Pons (tissue), 1 donor: ENCODE measurements around the gene SPNS2.

ENCODE experiments used
- DNase-seq: peaks from one replicate; pipeline ENCODE4 v3.0.0-alpha.2; 2016; ENCODE audit warnings: low spot score

SPNS2 gene

GRCh38 chr17:4536742-4537411 is 38.2 kb downstream of the SPNS2 start:
- peak; percentile 53 for DNase-seq

- DNase-seq, result peak; percentile 93
These were observed 39.0 kb downstream of the SPNS2 start for GRCh38 chr17:4537451-4538235.

DNA sequence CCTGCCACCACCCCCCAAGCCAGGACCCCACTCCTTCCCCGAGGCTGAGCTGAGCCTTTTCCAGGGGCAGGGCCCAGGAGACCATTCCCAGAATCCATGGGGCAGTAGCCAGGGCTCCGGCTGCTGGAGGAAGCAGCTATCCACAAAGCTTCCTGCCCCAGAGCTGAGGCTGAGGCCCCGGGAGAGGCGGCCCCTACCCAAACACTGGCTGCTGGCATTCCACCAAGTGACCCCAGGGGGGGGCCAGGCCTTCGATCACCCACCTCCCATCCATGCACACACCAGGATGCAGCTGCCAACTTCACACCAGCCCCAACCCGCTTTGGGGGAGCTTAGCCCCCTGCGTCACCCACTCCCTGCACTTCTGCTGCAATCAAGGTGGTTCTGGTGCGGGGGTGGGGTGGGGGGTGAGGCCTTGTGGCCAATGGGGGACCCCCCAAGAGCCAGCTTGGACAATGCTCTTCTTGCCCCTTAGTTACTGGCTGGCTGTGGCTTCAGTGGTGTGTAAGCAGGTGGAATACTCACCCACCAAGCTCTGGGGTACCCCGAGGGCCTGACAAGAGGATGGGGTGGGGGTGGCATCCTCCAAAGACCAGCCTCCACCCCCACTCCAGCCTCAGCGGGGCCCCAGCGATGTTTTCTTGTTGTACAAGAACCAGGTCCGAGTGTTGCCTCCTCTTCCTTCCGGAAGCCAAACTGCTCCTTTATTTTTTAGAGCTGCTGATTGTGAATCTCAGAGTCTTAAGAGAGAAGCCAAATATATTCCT is 39.7 kb downstream of the SPNS2 start:
- DNase-seq, result no peak

- no peak for DNase-seq
These were observed 40.3 kb downstream of the SPNS2 start for GRCh38 chr17:4539025-4539424.

- no peak for DNase-seq
These were observed 41.0 kb downstream of the SPNS2 start for GRCh38 chr17:4539576-4540223.

- DNase-seq, result peak; percentile 23
These were observed 41.6 kb downstream of the SPNS2 start for GRCh38 chr17:4540224-4540651.

GRCh38 chr17:4540687-4541327 is 42.1 kb downstream of the SPNS2 start:
- peak; percentile 27 for DNase-seq

DNA sequence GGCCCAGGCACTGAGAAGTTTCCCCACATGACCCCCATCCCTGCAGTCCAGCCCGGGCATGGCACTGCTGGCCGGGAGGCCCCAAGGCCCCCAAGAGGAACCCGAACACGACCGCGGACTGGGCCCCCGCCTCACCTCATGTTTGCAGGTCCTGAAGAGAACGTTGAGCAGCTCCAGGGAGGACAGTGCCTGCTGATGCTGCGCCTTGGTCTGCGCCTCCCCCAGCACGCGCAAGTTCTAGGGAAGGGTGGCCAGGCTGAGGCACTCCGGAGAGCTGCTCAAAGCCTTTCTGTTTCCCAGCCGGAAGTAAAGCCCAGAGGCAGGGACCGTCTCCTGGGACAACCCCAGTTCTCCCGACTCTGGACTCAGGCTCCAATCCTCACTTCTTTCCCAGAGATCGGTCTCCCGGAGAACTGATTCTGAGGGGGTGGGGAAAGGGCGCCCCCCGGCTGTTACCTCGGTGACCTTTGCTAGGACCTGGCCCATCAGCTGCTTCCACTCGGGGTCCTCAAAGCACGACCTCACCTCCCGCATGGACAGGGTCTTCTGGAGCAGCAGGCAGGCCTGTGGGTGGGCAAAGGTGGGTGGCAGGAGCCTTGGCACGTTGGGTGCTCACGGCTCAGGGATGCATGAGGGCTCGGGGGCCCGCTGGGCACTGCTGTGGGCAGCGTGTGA is 42.8 kb downstream of the SPNS2 start:
- DNase-seq, result peak; percentile 57

GRCh38 chr17:4542003-4542725 is 43.5 kb downstream of the SPNS2 start:
- no peak for DNase-seq

DNA sequence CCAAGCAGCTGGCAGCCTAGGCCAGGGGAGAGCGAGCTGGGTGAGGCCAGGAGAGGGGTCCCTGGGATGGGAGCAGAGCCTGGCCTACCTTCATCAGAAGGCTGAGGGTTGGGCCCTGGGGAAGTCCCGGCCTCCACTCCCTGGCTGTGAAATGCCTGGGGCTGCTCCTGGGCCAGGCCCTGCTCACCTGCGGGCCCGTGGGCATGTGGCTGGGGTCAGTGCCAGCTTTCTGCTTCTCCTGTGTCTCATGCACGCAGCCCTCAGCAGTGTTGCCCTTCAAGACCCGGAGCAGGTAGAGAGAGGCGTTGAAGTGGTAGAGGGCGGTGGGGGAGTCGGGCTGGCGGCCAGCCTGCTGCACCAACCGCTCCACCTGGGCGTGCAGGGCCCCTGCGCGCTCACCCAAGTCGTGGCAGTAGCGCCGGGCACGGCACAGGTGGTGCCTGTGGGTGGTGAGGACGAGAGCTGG is 44.1 kb downstream of the SPNS2 start:
- DNase-seq, result no peak

DNA sequence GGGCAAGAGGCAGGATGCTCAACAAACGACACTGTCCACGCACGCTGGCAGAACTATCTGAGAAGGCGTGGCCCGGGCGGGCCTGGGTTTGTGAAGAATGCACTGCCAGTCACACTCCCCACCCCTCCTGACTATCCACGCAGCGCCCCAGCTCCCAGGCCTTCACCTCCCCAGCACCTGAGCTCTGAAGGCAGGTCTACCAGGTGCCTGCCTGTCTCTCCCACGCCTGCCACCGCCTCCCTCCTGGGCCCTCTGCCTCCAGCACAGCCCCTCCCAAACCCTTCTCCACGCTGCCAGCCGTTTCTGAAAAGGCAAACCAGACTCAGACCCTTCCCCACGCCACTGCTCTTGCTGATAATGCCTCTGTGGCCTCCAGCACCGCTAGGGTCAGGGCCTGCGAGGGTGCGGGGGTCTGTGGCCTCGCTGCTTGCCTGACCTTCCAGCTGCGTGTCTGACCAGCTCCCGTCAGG is 44.9 kb downstream of the SPNS2 start:
- no peak for DNase-seq

GRCh38 chr17:4544135-4544950 is 45.7 kb downstream of the SPNS2 start:
- no peak for DNase-seq

DNA sequence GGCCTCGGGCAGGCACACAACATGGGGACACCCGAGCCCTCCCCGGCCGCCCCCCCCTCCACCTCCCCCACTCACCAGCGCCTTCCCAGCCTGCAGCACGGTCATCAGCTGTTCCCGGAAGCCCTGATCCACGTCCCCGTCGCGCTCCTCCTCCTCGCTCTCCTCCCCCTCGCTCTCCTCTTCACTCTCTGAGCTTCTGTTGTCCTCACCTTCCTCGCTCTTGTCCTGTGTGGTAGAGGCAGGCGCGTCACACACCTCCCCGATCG is 46.2 kb downstream of the SPNS2 start:
- no peak for DNase-seq

- DNase-seq, result no peak
These were observed 46.7 kb downstream of the SPNS2 start for GRCh38 chr17:4545217-4545951.

DNA sequence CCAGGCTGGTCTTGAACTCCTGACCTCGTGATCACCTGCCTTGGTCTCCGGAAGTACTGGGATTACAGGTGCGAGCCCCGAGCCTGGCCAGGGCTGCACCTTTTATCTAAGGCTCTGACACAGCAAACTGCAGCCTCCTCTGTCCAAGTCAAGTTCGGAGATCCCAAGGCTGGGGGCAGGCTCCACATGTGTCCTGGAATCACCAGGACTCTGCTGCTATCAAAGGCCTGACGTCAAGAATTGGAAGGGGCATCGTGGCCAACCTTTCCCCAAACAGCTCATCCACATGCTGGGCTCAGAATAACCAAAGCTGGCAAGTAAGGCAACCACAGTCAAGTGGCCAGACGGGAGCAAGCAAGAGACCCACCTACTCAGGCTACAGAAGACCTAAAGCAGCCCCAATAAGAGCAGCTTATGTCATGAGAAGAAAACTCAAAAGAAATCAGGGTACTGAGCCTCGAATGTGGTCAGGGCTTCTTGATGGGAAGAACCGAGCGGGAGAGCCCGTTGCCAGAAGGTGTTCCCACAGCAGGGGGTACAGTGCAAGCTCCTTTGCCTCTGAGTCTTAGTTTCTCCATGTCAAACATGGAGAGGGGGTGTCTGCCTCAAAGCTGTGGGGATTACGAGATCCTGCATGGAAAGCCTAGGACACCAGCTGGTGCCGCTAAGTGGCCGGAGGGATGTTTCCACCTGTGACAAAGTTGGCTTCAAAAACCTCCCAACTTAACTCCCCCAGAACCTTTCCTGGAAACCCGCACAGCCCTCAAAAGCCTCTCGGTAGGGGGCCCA is 48.6 kb downstream of the SPNS2 start:
- DNase-seq, result no peak

DNA sequence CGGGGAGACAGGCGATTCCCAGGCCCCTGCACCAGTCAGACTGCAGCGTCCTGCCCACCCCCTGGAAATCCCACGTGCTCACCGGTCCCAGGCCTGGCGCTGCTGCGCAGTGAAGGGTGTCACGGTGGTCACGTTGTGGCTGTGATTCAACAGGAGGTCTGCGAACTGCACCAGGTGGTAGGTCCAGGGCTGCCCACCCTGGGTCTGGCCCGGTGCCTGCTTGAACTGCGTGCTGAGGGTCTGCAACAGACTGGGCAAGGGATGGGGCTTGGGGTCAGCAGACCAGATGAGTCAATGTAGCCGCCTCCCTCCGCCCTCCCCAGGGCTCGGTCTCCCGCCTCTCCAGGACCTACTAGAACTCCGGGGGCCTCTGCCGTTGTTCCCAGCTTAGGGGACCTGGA is 49.4 kb downstream of the SPNS2 start:
- no peak for DNase-seq

DNA sequence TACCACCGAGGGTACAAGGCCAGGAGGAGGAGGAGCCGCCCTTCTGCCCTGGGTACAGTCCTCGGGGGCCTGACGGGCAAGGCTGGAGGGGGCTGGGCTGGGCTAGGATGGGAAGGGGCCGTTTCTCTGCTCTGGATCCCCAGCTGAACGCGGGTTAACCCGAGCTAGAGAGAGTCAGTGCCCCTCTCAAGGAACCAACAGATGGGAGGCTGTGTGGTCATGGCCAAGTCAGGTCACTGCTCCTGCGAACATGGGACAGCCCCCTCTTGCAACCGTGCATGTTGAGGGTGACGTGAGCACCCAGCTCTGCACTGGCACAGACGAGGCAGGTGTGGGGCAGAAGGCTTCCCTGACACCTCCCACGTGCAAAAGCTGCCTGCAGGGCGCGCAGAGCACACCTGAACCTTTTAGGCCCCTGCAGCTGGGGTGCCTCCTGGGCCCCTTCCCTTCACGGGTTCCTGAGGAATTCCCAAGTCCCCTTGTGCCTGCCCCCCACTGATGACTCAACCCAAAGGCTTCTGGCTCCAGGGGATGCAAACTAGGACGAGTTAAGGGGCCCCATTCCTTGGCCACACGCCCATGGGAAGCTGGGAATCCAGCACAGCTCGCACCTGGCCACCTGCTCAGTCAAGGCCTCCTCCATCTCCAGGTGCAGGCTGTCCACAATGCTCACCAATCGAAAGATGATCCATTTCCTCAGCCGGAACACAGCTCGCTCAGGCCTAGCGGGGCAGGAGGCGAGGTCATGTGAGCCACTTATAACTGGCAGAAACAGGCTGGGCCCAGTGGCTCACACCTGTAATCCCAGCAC is 50.2 kb downstream of the SPNS2 start:
- no peak for DNase-seq
